ENCODE results near the gene PROSER3. TPM values are rescaled to one million over a fixed set of nuclear protein-coding genes. Genes with fewer than 3 reads are reported as not detected.

PROSER3 gene
- total and polyA plus RNA-seq, 2 of the 13 experiments (the other 11 are each of a cell fraction or from before 2014, with no cell fraction given), result 5.1 to 5.7 TPM

GRCh38 chr19:35748106-35749020, 9.6 kb upstream of the PROSER3 start, which contains the start of gene LIN37 (continued):
- TF ChIP-seq ZNF18 (CRISPR knock-in tag; IDR thresholded peaks at IDR 0.05; ENCODE audit: insufficient replicate concordance) (no peak), ZNF737 (CRISPR knock-in tag; IDR thresholded peaks at IDR 0.05; ENCODE audit: borderline replicate concordance) (no peak), ZNF337 (CRISPR knock-in tag; IDR thresholded peaks at IDR 0.05; ENCODE audit: borderline replicate concordance, low read depth) (no peak), NR2C2 (CRISPR knock-in tag; IDR thresholded peaks at IDR 0.05; ENCODE audit: borderline replicate concordance) (peak; percentile 97), ZNF670 (CRISPR knock-in tag; IDR thresholded peaks at IDR 0.05; ENCODE audit: borderline replicate concordance) (no peak), MTERF4 (CRISPR knock-in tag; IDR thresholded peaks at IDR 0.05) (no peak), ZSCAN31 (CRISPR knock-in tag; IDR thresholded peaks at IDR 0.05; ENCODE audit: low read depth) (no peak), HOXA7 (CRISPR knock-in tag; IDR thresholded peaks at IDR 0.05) (no peak), ZNF704 (CRISPR knock-in tag; IDR thresholded peaks at IDR 0.05; ENCODE audit: borderline replicate concordance) (no peak), THYN1 (CRISPR knock-in tag; IDR thresholded peaks at IDR 0.05; ENCODE audit: borderline replicate concordance, low read depth) (no peak), NONO (IDR thresholded peaks at IDR 0.05) (no peak), NONO (CRISPR knock-in tag; conservative IDR thresholded peaks at IDR 0.05) (peak; percentile 37; the same call in 1 of the 2 replicates)
- TF ChIP-seq, protein P1, sequence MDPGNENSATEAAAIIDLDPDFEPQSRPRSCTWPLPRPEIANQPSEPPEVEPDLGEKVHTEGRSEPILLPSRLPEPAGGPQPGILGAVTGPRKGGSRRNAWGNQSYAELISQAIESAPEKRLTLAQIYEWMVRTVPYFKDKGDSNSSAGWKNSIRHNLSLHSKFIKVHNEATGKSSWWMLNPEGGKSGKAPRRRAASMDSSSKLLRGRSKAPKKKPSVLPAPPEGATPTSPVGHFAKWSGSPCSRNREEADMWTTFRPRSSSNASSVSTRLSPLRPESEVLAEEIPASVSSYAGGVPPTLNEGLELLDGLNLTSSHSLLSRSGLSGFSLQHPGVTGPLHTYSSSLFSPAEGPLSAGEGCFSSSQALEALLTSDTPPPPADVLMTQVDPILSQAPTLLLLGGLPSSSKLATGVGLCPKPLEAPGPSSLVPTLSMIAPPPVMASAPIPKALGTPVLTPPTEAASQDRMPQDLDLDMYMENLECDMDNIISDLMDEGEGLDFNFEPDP (CRISPR knock-in tag; conservative IDR thresholded peaks at IDR 0.05), result no peak
- TF ChIP-seq, protein P2, sequence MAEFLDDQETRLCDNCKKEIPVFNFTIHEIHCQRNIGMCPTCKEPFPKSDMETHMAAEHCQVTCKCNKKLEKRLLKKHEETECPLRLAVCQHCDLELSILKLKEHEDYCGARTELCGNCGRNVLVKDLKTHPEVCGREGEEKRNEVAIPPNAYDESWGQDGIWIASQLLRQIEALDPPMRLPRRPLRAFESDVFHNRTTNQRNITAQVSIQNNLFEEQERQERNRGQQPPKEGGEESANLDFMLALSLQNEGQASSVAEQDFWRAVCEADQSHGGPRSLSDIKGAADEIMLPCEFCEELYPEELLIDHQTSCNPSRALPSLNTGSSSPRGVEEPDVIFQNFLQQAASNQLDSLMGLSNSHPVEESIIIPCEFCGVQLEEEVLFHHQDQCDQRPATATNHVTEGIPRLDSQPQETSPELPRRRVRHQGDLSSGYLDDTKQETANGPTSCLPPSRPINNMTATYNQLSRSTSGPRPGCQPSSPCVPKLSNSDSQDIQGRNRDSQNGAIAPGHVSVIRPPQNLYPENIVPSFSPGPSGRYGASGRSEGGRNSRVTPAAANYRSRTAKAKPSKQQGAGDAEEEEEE (CRISPR knock-in tag; IDR thresholded peaks at IDR 0.05; ENCODE audit: borderline replicate concordance), result no peak
- TF ChIP-seq, protein P3, sequence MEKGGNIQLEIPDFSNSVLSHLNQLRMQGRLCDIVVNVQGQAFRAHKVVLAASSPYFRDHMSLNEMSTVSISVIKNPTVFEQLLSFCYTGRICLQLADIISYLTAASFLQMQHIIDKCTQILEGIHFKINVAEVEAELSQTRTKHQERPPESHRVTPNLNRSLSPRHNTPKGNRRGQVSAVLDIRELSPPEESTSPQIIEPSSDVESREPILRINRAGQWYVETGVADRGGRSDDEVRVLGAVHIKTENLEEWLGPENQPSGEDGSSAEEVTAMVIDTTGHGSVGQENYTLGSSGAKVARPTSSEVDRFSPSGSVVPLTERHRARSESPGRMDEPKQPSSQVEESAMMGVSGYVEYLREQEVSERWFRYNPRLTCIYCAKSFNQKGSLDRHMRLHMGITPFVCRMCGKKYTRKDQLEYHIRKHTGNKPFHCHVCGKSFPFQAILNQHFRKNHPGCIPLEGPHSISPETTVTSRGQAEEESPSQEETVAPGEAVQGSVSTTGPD (CRISPR knock-in tag; IDR thresholded peaks at IDR 0.05), result no peak

Measured in HepG2 (cell line).